BLaER1 (cell line): Measurements from ENCODE around the gene PTPN4.

ENCODE experiments used
- H3K27ac ChIP-seq: shearing (Covaris generic); formaldehyde crosslinking; 2 replicates; pipeline ENCODE4 v1.8.1; 2022
- H3K27me3 ChIP-seq: shearing (Covaris generic); formaldehyde crosslinking; 2 replicates; pipeline ENCODE4 v1.8.1; 2022
- H3K36me3 ChIP-seq: shearing (Covaris generic); formaldehyde crosslinking; 2 replicates; pipeline ENCODE4 v1.8.1; 2022
- H3K4me1 ChIP-seq: shearing (Covaris generic); formaldehyde crosslinking; 2 replicates; pipeline ENCODE4 v1.8.1; 2022
- H3K4me2 ChIP-seq: shearing (Covaris generic); formaldehyde crosslinking; 2 replicates; pipeline ENCODE4 v1.8.1; 2022
- H3K4me3 ChIP-seq: shearing (Covaris generic); formaldehyde crosslinking; 2 replicates; pipeline ENCODE4 v1.8.1; 2022
- H3K9ac ChIP-seq: shearing (Covaris generic); formaldehyde crosslinking; 2 replicates; pipeline ENCODE4 v1.8.1; 2022
- H3K9me3 ChIP-seq: shearing (Covaris generic); formaldehyde crosslinking; 2 replicates; pipeline ENCODE4 v1.8.1; 2022
- H4K20me1 ChIP-seq: shearing (Covaris generic); formaldehyde crosslinking; 2 replicates; pipeline ENCODE4 v1.8.1; 2022
- Cebpa-rat ChIP-seq: shearing (Covaris generic); IDR thresholded peaks from 2 replicates; pipeline ENCODE4 v1.8.1; 2022

The PTPN4 gene

GRCh38 chr2:119746836-119747686, 12.7 kb upstream of the PTPN4 start:
- no peak overlapping the region for H3K27ac ChIP-seq
- no peak overlapping the region for H3K4me2 ChIP-seq
- no peaks in the 10 kb centered on the region for H3K9me3 ChIP-seq
- H3K27me3 ChIP-seq = no peaks in the 10 kb centered on the region
- no peaks in the 10 kb centered on the region for H3K4me1 ChIP-seq
- no peaks in the 10 kb centered on the region for H3K36me3 ChIP-seq
- H4K20me1 ChIP-seq = no peaks in the 10 kb centered on the region
- no peak overlapping the region for H3K9ac ChIP-seq
- TF ChIP-seq Cebpa-rat = no peak
- no peak overlapping the region for H3K4me3 ChIP-seq

GRCh38 chr2:119748135-119748534, 11.6 kb upstream of the PTPN4 start:
- Histone ChIP-seq H3K4me2 (no peak overlapping the region), H3K27me3 (no peaks in the 10 kb centered on the region), H3K9me3 (no peaks in the 10 kb centered on the region), H3K9ac (no peak overlapping the region), H3K27ac (no peak overlapping the region), H4K20me1 (no peaks in the 10 kb centered on the region), H3K4me1 (no peaks in the 10 kb centered on the region), H3K4me3 (no peak overlapping the region), H3K36me3 (no peaks in the 10 kb centered on the region)
- TF ChIP-seq Cebpa-rat = no peak

- Histone ChIP-seq H3K4me1 (no peaks in the 10 kb centered on the region), H3K27ac (no peak overlapping the region), H3K4me2 (no peak overlapping the region), H3K4me3 (no peak overlapping the region), H3K9ac (no peak overlapping the region), H3K36me3 (no peaks in the 10 kb centered on the region), H4K20me1 (no peaks in the 10 kb centered on the region), H3K9me3 (no peaks in the 10 kb centered on the region), H3K27me3 (no peaks in the 10 kb centered on the region)
- TF ChIP-seq Cebpa-rat = no peak
Observed at GRCh38 chr2:119749477-119750012, 10.2 kb upstream of the PTPN4 start.

GRCh38 chr2:119751706-119752105, 8.0 kb upstream of the PTPN4 start:
- Histone ChIP-seq H3K36me3 (no peaks in the 10 kb centered on the region), H3K27ac (no peak overlapping the region), H4K20me1 (no peaks in the 10 kb centered on the region), H3K9me3 (no peaks in the 10 kb centered on the region), H3K4me1 (no peaks in the 10 kb centered on the region), H3K9ac (no peak overlapping the region), H3K4me2 (no peak overlapping the region), H3K4me3 (no peak overlapping the region), H3K27me3 (no peaks in the 10 kb centered on the region)
- TF ChIP-seq Cebpa-rat = no peak

GRCh38 chr2:119753041-119753929, 6.4 kb upstream of the PTPN4 start:
- no peak for TF ChIP-seq Cebpa-rat
- no peaks in the 10 kb centered on the region for H3K9me3 ChIP-seq
- H3K27me3 ChIP-seq = no peaks in the 10 kb centered on the region
- no peak overlapping the region for H3K4me3 ChIP-seq
- H3K27ac ChIP-seq = no peak overlapping the region
- H3K36me3 ChIP-seq = no peaks in the 10 kb centered on the region
- H3K4me1 ChIP-seq = no peaks in the 10 kb centered on the region
- no peaks in the 10 kb centered on the region for H4K20me1 ChIP-seq
- no peak overlapping the region for H3K4me2 ChIP-seq
- no peak overlapping the region for H3K9ac ChIP-seq

- no peak overlapping the region for H3K9ac ChIP-seq
- no peak for TF ChIP-seq Cebpa-rat
- no peak overlapping the region for H3K4me3 ChIP-seq
- H3K27me3 ChIP-seq = no peaks in the 10 kb centered on the region
- H3K4me2 ChIP-seq = no peak overlapping the region
- no peaks in the 10 kb centered on the region for H4K20me1 ChIP-seq
- H3K36me3 ChIP-seq = no peaks in the 10 kb centered on the region
- no peak overlapping the region for H3K27ac ChIP-seq
- no peaks in the 10 kb centered on the region for H3K9me3 ChIP-seq
- peaks cover 4% of the 10 kb centered on the region; the same call in 1 of the 2 replicates for H3K4me1 ChIP-seq
Observed at GRCh38 chr2:119753930-119754321, 5.8 kb upstream of the PTPN4 start.

- H3K4me1 ChIP-seq = peaks cover 8% of the 10 kb centered on the region
- H4K20me1 ChIP-seq = no peaks in the 10 kb centered on the region
- TF ChIP-seq Cebpa-rat = no peak
- no peaks in the 10 kb centered on the region for H3K27me3 ChIP-seq
- no peak overlapping the region for H3K4me3 ChIP-seq
- no peak overlapping the region for H3K9ac ChIP-seq
- H3K9me3 ChIP-seq = no peaks in the 10 kb centered on the region
- no peak overlapping the region for H3K4me2 ChIP-seq
- H3K27ac ChIP-seq = no peak overlapping the region
- no peaks in the 10 kb centered on the region for H3K36me3 ChIP-seq
Observed at GRCh38 chr2:119755906-119756305, 3.8 kb upstream of the PTPN4 start.

- TF ChIP-seq Cebpa-rat = no peak
- Histone ChIP-seq H3K4me3 (no peak overlapping the region), H3K27ac (no peak overlapping the region), H3K9ac (no peak overlapping the region), H3K4me2 (no peak overlapping the region), H3K36me3 (no peaks in the 10 kb centered on the region), H3K27me3 (no peaks in the 10 kb centered on the region), H4K20me1 (no peaks in the 10 kb centered on the region), H3K9me3 (no peaks in the 10 kb centered on the region), H3K4me1 (peaks cover 18% of the 10 kb centered on the region)
Observed at GRCh38 chr2:119756837-119757236, 2.9 kb upstream of the PTPN4 start.

GRCh38 chr2:119758881-119759450, 756 bp upstream of the PTPN4 start:
- Histone ChIP-seq H4K20me1 (peaks cover 15% of the 10 kb centered on the region; the same call in 1 of the 2 replicates), H3K4me3 (peak overlapping the region; percentile 93), H3K4me1 (peaks cover 38% of the 10 kb centered on the region), H3K36me3 (no peaks in the 10 kb centered on the region), H3K9ac (peak overlapping the region; percentile 89), H3K27me3 (no peaks in the 10 kb centered on the region), H3K9me3 (no peaks in the 10 kb centered on the region), H3K4me2 (peak overlapping the region; percentile 65), H3K27ac (peak overlapping the region; percentile 91)
- TF ChIP-seq Cebpa-rat = no peak
